ENCODE data around the gene CAP1.
"Not testable (repeated sequence)": the region's sequence is repeated elsewhere in the genome, so short reads cannot be mapped to it uniquely, and the experiment has no call there.

Gene CAP1

GRCh38 chr1:40032240-40032891, 8.2 kb upstream of the CAP1 start:
- DNase-seq: peak; percentile 45 to 60

DNA sequence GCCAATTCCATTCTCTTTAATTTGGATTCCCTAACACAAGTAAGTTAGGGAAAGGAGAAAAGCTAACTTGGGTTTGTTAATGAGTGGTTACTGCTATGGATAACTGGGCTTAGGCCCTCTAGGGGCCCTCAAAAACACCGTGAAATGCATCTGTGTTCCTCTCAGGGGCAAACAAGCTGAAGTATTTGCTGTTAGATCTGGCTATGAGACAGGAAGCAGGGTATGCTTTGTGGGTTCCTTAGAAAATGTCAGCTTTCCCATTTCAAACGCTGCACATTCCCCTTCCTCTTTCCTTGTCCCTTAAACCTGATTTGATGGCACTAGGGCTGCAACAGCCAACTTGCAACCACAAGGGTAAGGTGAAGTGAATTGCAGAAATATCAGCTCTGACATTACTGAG, 5.7 kb upstream of the CAP1 start:
- DNase-seq: no peak

GRCh38 chr1:40036574-40036973, 4.0 kb upstream of the CAP1 start:
- DNase-seq: no peak

- not testable (repeated sequence) for DNase-seq
These were observed 3.3 kb upstream of the CAP1 start for GRCh38 chr1:40037254-40037653.

DNA sequence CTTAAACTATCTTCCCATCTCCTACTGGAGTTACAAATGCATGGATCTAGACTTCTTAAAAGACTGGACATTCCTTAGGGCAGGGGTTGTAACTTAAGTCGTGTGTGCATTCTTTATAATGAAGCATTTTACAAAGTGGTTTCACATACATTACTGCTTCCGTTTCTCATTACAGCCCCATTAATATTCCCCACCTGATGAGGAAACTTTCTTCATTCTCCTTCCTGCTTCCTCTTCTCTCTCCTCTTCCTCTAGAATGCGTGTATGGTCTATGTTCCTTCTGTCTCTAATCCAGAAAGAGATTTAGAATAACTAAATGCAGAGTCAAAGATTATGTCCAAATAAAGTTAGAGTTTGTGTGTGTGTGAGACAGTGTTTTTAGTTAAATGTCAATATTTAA, 1.8 kb upstream of the CAP1 start:
- no peak for DNase-seq

GRCh38 chr1:40039245-40039756, 1.2 kb upstream of the CAP1 start:
- DNase-seq: no peak

GRCh38 chr1:40039757-40040510, 595 bp upstream of the CAP1 start:
- peak; percentile 35 to 56 for DNase-seq

DNA sequence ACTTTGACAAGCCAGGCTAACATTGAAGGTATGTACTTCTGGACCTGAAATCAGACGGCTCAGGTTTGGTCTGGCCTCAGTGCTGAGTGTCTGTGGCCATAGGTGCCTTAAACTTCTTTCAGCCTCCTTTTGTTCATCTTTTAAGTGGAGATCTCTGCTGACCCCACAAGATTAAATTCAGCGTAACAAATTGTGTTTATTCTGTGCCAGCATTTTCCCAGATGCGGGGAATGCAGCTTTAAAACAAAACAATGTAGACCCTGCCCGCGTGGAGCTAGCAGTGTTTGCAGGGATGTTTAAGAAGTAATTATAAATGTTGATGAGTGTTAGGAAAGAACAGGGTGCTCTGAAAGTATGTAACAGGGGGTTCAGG, 923 bp downstream of the CAP1 start:
- no peak for DNase-seq

GRCh38 chr1:40042341-40042740, 1.8 kb downstream of the CAP1 start:
- DNase-seq: no peak

- no peak for DNase-seq
These were observed 3.6 kb downstream of the CAP1 start for GRCh38 chr1:40044110-40044509.

DNA sequence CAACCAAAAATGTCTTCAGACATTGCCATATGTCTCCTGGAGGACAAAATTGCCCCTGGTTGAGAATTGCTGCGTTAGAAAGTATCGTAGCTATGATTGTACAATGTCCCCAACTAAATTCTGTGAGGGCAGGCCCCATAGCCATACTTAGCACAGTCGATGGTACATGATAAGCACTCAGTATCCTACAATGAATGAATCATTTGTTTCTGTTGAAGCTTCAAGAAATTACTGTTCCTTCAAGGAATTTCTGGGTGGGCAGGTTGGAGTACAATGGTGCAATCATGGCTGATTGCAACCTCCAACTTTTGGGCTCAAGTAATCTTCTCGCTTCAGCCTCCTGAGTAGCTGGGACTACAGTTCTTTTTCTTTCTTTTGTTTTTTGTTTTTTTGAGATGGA, 4.7 kb downstream of the CAP1 start:
- no peak for DNase-seq

GRCh38 chr1:40045766-40046165, 5.2 kb downstream of the CAP1 start:
- no peak for DNase-seq

GRCh38 chr1:40047276-40047675, 6.7 kb downstream of the CAP1 start:
- no peak for DNase-seq

DNA sequence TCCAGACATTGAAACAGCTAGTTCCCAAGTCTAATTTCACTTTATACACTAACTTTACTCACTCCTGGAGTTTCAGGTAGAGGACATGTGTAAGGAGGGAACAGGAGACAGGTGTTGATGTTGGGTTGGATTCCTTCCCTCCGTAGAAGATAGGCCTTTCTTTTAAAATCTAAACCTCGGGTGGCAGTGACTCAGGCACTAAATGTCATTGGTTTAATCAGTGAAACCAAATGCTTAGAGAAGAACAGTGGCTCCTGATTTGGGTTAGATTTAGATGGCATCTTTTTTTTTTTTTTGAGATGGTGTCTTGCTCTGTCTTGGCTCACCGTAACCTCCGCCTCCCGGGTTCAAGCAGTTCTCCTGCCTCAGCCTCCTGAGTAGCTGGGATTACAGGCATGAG, 7.2 kb downstream of the CAP1 start:
- no peak for DNase-seq

- no peak for DNase-seq
These were observed 9.2 kb downstream of the CAP1 start for GRCh38 chr1:40049725-40050124.

DNA sequence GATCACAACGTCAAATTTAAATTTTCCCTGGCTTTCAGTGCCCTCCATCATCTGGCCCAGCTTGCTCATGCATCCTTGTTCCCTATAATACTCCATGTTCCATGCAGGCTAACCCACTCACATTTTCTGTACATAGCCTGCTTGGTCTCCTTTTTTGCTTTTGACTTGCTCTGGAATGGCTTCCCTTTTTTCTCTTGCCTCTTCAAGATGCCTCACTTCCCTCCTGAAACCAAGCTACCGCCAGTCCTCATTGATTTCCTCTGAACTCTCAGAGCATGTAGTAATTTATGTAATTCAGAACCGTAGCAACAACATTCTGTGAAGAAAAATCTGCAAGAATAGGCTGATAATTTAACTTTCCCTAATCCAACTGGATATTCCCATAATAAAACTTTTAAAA, 10.3 kb downstream of the CAP1 start:
- DNase-seq: no peak

DNA sequence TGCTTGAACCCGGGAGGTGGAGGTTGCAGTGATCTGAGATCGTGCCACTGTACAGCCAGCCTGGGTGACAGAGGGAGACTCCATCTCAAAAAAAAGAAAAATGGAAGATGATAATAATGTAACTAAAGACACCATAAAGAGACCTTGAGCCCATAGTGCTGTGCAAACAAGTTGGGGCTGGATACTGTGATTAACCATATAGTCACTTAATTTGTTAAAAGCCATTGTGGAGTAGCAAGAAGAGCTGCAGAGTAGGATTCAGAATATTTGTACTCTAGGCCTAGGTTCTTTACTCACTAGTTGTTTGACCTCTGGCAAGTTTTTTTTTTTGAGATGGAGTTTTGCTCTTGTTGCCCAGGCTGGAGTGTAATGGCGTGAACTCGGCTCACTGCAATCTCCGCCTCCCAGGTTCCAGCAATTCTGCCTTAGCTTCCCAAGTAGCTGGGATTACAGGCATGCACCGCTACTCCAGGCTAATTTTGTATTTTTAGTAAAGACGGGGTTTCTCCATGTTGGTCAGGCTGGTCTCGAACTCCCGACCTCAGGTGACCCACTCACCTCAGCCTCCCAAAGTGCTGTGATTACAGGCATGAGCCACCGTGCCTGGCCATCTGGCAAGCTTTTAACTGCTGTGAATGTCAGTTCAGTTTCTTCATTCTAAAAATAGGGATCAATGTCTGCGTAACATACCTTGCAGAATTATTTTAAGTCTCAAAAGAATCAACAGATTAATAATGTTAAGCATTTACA, 12.8 kb downstream of the CAP1 start:
- DNase-seq: no peak

DNA sequence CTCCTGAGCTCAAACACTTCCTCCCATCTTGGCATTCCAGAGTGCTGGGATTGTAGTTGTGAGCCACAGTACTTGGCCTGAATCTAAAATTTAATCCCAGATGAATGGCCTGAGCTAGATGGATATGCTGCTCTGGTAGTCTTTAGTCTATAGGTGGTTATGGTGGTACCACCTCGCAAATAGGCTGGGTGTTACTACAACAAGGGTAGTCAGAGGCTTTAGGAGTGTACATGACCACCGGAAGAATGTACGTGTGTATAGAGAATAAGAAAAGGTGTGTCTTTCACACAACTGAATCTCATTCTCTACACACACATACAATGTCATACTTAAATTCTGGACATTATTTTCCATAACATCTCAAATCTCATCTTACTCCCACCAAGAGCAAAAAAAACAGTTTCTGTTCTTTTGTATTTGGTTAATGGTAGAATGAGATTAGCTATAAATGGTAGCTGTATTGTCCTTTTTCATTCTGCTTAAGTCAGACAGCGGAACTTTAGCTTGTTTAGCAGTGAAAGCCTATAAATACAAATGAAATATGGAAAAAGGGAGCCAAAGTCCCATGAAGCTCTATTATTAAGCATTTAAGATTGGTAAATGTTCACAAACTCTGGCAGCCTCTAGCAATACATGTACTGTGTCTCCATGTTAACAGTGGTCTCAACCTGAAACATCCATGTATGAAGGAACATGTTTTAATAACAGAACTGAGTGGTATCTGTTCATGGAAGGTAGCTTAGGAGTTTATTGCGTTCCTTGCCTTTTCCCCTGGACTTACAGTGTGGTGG, 16.2 kb downstream of the CAP1 start:
- DNase-seq: no peak

DNA sequence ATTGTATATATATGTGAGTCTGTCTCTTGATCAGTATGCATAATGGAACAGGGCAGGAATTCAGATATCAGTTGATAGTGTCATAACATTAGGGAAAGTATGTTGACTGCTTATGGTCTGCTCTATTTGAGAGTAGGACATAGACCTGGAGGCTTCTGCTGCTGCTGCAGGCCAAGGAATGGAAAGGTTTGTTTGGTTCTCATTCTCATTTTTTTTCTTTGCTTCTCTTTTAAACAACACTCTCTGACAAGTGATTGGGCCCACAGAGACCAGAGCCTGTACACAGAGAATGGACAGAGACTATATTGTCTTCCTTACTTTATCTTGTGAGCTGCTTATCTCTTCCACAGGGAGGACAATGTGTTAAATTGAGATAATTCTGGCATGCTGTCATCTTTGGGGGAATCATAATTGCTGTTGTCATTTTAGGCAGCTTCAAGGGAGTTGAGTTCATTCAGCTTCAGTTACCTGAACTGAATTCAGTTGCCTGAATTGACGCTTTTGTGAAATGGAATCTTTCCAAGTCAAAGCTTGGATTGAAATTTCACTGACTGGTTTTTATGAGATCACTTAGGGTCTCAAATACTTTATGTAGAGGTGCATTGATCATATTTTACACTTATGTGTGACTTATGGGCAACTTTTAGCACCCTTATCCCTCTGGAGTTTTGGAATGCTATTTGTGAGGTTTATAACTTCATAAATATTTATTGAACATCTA, 16.9 kb downstream of the CAP1 start:
- no peak for DNase-seq

DNA sequence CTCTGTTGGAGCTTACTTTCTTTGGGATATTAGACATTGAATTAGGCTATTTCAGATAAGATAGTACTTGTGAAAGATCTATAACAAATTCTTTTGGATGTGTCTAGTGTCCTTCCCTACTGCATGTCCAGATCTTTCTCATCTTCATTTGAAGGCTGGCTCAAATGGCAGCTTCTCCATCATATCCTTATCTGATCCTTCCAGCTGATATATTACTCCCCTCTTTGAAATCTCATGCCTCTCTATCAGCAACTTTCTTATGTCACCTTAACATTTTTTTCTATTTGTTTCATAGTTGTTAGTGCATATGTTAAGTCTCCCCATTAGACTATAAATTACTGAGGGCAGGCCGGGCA, 17.5 kb downstream of the CAP1 start:
- no peak for DNase-seq

GRCh38 chr1:40058453-40059337, 18.2 kb downstream of the CAP1 start:
- no peak for DNase-seq
